Measurements from ENCODE around the gene LRRC4C. TPM values are rescaled to one million over a fixed set of nuclear protein-coding genes. Genes with fewer than 3 reads are reported as not detected.

The LRRC4C gene
- total RNA-seq, 1 experiment from 2014 or later, result 0.15 TPM

- intact Hi-C loops (cut with micrococcal nuclease; ENCODE audit: unreplicated experiment) (no loop called here), in situ Hi-C loops (cut with HindIII; ENCODE audit: low pct_unique_long_range_greater_than_20kb, low sequenced_read_pairs) (no loop called here)
- ChIA-PET POLR2A (no interaction called here), CTCF (no interaction called here)
- ATAC-seq (no peak), DNase-seq (ENCODE audit: low read depth, low spot score) (no peak)
- no peak for TF ChIP-seq POLR2AphosphoS5 (IDR thresholded peaks at IDR 0.05; ENCODE audit: low read depth, low read length)
- no peak for TF ChIP-seq TCF7L2 (IDR thresholded peaks at IDR 0.05; ENCODE audit: low read depth, low read length)
- TF ChIP-seq REST (IDR thresholded peaks at IDR 0.05; ENCODE audit: insufficient read depth in 1 of 2, low read depth in 2 of 2, low read length in 1 of 2), result no peak
- TF ChIP-seq SIN3A (IDR thresholded peaks at IDR 0.05; ENCODE audit: borderline replicate concordance, insufficient read depth, low read depth, low read length), result no peak
- no peak for TF ChIP-seq CTCF (IDR thresholded peaks at IDR 0.05)
- BruUV-seq (replicated peaks), result no TSS peak
- Histone ChIP-seq H3K27me3 (ENCODE audit: control insufficient read depth, insufficient read depth, low read length) (no peaks in the 10 kb centered on the region), H3K27ac (ENCODE audit: low read length) (no peak overlapping the region), H3K36me3 (ENCODE audit: control insufficient read depth, insufficient read depth, low read length) (no peaks in the 10 kb centered on the region), H3K4me1 (ENCODE audit: control insufficient read depth, insufficient read depth, low read length) (no peaks in the 10 kb centered on the region), H3K4me3 (ENCODE audit: low read depth in 2 of 2, low read length in 2 of 2) (no peak overlapping the region), H3K9me3 (ENCODE audit: control insufficient read depth, insufficient read depth, low read depth, low read length) (no peaks in the 10 kb centered on the region)
These were observed 153.0 kb downstream of the LRRC4C start for GRCh38 chr11:41306431-41306830.

GRCh38 chr11:41301023-41301422 lies 158.4 kb downstream of the LRRC4C start:
- Histone ChIP-seq H3K27me3 (ENCODE audit: control insufficient read depth, insufficient read depth, low read length) (no peaks in the 10 kb centered on the region), H3K4me3 (ENCODE audit: low read depth in 2 of 2, low read length in 2 of 2) (no peak overlapping the region), H3K36me3 (ENCODE audit: control insufficient read depth, insufficient read depth, low read length) (no peaks in the 10 kb centered on the region), H3K4me1 (ENCODE audit: control insufficient read depth, insufficient read depth, low read length) (no peaks in the 10 kb centered on the region), H3K27ac (ENCODE audit: low read length) (no peak overlapping the region), H3K9me3 (ENCODE audit: control insufficient read depth, insufficient read depth, low read depth, low read length) (no peaks in the 10 kb centered on the region)
- TF ChIP-seq CTCF (IDR thresholded peaks at IDR 0.05), result no peak
- TF ChIP-seq TCF7L2 (IDR thresholded peaks at IDR 0.05; ENCODE audit: low read depth, low read length), result no peak
- no peak for TF ChIP-seq SIN3A (IDR thresholded peaks at IDR 0.05; ENCODE audit: borderline replicate concordance, insufficient read depth, low read depth, low read length)
- no peak for TF ChIP-seq POLR2AphosphoS5 (IDR thresholded peaks at IDR 0.05; ENCODE audit: low read depth, low read length)
- no peak for TF ChIP-seq REST (IDR thresholded peaks at IDR 0.05; ENCODE audit: insufficient read depth in 1 of 2, low read depth in 2 of 2, low read length in 1 of 2)
- ATAC-seq (no peak), DNase-seq (ENCODE audit: low read depth, low spot score) (no peak)
- BruUV-seq (replicated peaks), result no TSS peak
- in situ Hi-C loops (cut with HindIII; ENCODE audit: low pct_unique_long_range_greater_than_20kb, low sequenced_read_pairs) (no loop called here), intact Hi-C loops (cut with micrococcal nuclease; ENCODE audit: unreplicated experiment) (no loop called here)
- CTCF ChIA-PET, result no interaction called here
- POLR2A ChIA-PET, result no interaction called here

Measured in Panc1 (cell line).